A673 (cell line): ENCODE results near the gene FBXL13. TPM values are rescaled to one million over a fixed set of nuclear protein-coding genes. Genes with fewer than 3 reads are reported as not detected.

Source experiments
- BruUV-seq: library from RNA; stranded (reverse); fragments of 400-500 nt; replicated peaks from 2 replicates; lab custom pipeline; 2021; lab: Mats Ljungman, UMichigan
- CTCF ChIA-PET: fragments of 300-600 bp; sonication (Branson Sonifier 250); formaldehyde crosslinking; loops from one replicate; lab custom pipeline; 2022; ENCODE audit warnings: antibody characterized with exemption; lab: Charles Lee
- POLR2A ChIA-PET: fragments of 300-600 bp; sonication (Branson Sonifier 250); formaldehyde crosslinking; loops from one replicate; lab custom pipeline; 2022; ENCODE audit warnings: antibody characterized with exemption; ENCODE audit not compliant: low non-redundant PET; lab: Charles Lee
- DNase-seq: peaks from one replicate; pipeline ENCODE4 v3.0.0-alpha.2; 2015; ENCODE audit warnings: low spot score
- H3K27ac ChIP-seq: fragments of 200-600 bp; sonication (generic); 2 replicates; pipeline ENCODE4 v1.5.1; 2016; ENCODE audit warnings: mixed run types, low read depth, mild to moderate bottlenecking, mixed read lengths, antibody characterized with exemption, low read length; ENCODE audit not compliant: poor library complexity, severe bottlenecking
- H3K27me3 ChIP-seq: fragments of 200-600 bp; sonication (generic); replicated peaks from 2 replicates; pipeline ENCODE4 v1.6.1; 2017; ENCODE audit warnings: mixed run types, low read depth, mild to moderate bottlenecking, mixed read lengths, antibody characterized with exemption, low read length; ENCODE audit not compliant: insufficient read depth, poor library complexity
- H3K36me3 ChIP-seq: fragments of 200-600 bp; sonication (generic); 2 replicates; pipeline ENCODE4 v1.6.1; 2016; ENCODE audit warnings: mixed run types, mild to moderate bottlenecking, mixed read lengths, antibody characterized with exemption, low read length; ENCODE audit not compliant: insufficient read depth, poor library complexity, severe bottlenecking
- H3K4me1 ChIP-seq: fragments of 200-600 bp; sonication (generic); 2 replicates; pipeline ENCODE4 v1.6.1; 2017; ENCODE audit warnings: mixed run types, mild to moderate bottlenecking, mixed read lengths, antibody characterized with exemption, low read length; ENCODE audit not compliant: insufficient read depth, poor library complexity, severe bottlenecking
- H3K4me3 ChIP-seq: fragments of 200-600 bp; sonication (generic); 2 replicates; pipeline ENCODE4 v1.5.1; 2016; ENCODE audit warnings: low read depth, mixed run types, mild to moderate bottlenecking, mixed read lengths, low read length; ENCODE audit not compliant: poor library complexity, severe bottlenecking
- H3K9me3 ChIP-seq: fragments of 200-600 bp; sonication (generic); 2 replicates; pipeline ENCODE4 v1.6.1; 2016; ENCODE audit warnings: mixed run types, low read depth, mild to moderate bottlenecking, mixed read lengths, antibody characterized with exemption, low read length; ENCODE audit not compliant: poor library complexity, severe bottlenecking
- EZH2 ChIP-seq: fragments of 200-600 bp; sonication (generic); IDR thresholded peaks from 2 replicates; pipeline ENCODE4 v1.6.1; 2017; ENCODE audit warnings: borderline replicate concordance, low read depth, mild to moderate bottlenecking, mixed read lengths, antibody characterized with exemption, low read length; ENCODE audit not compliant: poor library complexity, severe bottlenecking
- intact Hi-C: fragments of 100-400 bp; cut with micrococcal nuclease; formaldehyde crosslinking; loops from one replicate; pipeline ENCODE4 v1.10.0; 2022; ENCODE audit not compliant: unreplicated experiment
- total RNA-seq: library from RNA; stranded (reverse); gene quantifications from 2 replicates; pipeline ENCODE4 v1.2.3, GENCODE V29; 2021
- TF ChIP-seq, protein P1 (sequence below): fragments of 300-800, 200-600 bp; sonication (generic); conservative IDR thresholded peaks from 2 replicates; pipeline ENCODE4 v1.5.1; 2017; ENCODE audit warnings: low read depth, mild to moderate bottlenecking, antibody characterized with exemption, low read length, moderate library complexity, mixed read lengths

Gene FBXL13
- total RNA-seq, 1 experiment from 2014 or later = 0.37 TPM

DNA sequence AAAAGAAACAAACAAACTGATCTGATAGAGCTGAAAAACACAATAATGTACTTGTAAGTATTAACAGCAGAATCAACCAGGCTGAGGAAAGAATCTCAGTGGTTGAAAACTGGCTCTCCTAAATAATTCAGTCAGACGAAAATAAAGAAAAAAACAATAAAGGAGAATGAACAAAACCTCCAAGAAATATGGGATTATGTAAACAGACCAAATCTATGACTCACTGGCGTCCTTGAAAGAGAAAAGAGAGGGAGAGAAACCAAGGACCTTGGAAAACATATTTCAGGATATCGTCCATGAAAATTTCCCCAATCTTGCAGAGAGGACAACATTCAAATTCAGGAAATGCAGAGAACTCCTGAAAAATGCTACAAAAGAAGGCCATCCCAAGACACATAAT is 62.9 kb downstream of the FBXL13 start:
- H3K4me3 ChIP-seq = no peak overlapping the region
- no peaks in the 10 kb centered on the region for H3K36me3 ChIP-seq
- H3K9me3 ChIP-seq = no peaks in the 10 kb centered on the region
- no TSS peak for BruUV-seq
- POLR2A ChIA-PET = no interaction called here
- CTCF ChIA-PET = no interaction called here
- H3K4me1 ChIP-seq = no peaks in the 10 kb centered on the region
- no peak for DNase-seq
- H3K27ac ChIP-seq = no peak overlapping the region
- TF ChIP-seq, protein P1, sequence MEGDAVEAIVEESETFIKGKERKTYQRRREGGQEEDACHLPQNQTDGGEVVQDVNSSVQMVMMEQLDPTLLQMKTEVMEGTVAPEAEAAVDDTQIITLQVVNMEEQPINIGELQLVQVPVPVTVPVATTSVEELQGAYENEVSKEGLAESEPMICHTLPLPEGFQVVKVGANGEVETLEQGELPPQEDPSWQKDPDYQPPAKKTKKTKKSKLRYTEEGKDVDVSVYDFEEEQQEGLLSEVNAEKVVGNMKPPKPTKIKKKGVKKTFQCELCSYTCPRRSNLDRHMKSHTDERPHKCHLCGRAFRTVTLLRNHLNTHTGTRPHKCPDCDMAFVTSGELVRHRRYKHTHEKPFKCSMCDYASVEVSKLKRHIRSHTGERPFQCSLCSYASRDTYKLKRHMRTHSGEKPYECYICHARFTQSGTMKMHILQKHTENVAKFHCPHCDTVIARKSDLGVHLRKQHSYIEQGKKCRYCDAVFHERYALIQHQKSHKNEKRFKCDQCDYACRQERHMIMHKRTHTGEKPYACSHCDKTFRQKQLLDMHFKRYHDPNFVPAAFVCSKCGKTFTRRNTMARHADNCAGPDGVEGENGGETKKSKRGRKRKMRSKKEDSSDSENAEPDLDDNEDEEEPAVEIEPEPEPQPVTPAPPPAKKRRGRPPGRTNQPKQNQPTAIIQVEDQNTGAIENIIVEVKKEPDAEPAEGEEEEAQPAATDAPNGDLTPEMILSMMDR = no peak
- no peak for TF ChIP-seq EZH2
- intact Hi-C loops = no loop called here
- no peaks in the 10 kb centered on the region for H3K27me3 ChIP-seq

DNA sequence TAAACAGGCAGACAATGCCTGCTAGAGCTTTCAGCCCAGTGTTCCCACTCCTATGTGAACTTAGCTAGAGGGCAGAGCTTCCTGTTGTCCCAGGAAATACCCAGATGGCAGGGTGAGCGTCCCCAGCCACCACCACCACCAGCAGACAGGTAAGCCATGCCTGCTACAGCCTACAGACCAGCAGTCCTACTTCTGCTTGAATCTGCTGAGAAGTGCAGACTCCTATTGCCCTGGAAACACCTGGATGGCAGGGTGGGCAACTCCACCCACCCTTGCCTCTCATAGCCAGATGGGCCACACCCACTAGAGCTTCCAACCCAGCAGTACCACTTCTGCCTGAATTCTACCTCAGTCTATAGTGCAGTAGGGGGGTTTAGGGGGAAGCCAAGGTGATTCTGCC is 64.4 kb downstream of the FBXL13 start:
- no TSS peak for BruUV-seq
- Histone ChIP-seq H3K27ac (no peak overlapping the region), H3K36me3 (no peaks in the 10 kb centered on the region), H3K27me3 (no peaks in the 10 kb centered on the region), H3K4me3 (no peak overlapping the region), H3K9me3 (no peaks in the 10 kb centered on the region), H3K4me1 (no peaks in the 10 kb centered on the region)
- TF ChIP-seq, protein P1 = no peak
- no peak for TF ChIP-seq EZH2
- intact Hi-C loops = no loop called here
- no peak for DNase-seq
- ChIA-PET POLR2A (no interaction called here), CTCF (no interaction called here)

DNA sequence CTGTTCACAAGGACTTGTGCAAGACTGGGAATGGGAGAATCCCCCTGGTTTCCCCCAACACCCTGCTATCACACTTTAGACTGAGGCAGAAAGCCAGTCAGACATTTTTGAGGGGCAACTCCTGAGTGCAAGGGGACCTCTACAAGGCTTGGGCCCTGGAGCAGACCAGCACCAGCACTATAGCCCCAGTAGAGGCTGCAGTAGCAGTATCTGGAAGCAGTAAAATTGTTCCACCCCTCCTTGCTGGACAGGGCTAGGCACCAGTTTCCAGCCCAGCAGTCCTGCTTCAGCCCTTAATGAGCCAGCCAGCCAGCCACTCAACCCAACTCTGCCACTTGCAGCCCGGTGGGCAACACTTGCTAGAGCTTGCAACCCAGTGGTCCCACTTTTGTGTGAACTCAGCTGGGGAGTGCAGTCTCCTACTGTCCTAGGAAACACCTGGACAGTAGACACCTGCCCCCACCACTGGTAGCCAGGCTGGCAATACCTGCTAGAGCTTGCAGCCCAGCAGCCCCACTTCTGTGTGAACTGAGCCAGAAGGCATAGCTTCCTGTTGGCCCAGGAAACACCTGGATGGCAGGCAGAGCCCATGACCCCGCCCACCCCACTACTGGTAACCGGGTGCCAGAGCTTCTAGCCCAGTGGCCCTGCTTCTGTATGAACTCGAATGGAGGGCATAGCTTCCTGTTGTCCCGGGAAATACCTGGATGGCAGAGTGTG is 65.0 kb downstream of the FBXL13 start:
- Histone ChIP-seq H3K4me3 (no peak overlapping the region), H3K36me3 (no peaks in the 10 kb centered on the region), H3K4me1 (no peaks in the 10 kb centered on the region), H3K9me3 (no peaks in the 10 kb centered on the region), H3K27ac (no peak overlapping the region), H3K27me3 (no peaks in the 10 kb centered on the region)
- DNase-seq = no peak
- ChIA-PET POLR2A (no interaction called here), CTCF (no interaction called here)
- no TSS peak for BruUV-seq
- intact Hi-C loops = no loop called here
- TF ChIP-seq, protein P1 = no peak
- TF ChIP-seq EZH2 = no peak
